Measurements from ENCODE around the gene CFAP70.

Gene CFAP70

DNA sequence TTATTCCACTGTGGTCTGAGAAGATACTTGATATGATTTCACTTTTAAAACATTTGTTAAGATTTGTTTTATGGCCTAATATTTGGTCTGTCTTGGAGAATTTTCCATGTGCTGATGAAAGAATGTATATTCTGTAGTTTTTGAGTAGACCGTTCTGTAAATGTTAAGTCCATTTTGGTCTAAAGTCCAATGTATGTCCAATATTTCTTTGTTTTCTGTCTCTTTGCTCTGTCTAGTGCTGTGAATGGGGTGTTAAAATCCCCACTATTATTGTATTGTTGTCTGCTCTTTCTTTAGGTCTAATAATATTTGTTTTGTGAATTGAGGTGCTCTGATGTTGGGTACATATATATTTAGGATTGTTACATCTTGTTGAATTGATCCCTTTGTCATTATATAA lies 142.9 kb downstream of the CFAP70 start:
- no peak for DNase-seq (ENCODE audit: low spot score)

DNA sequence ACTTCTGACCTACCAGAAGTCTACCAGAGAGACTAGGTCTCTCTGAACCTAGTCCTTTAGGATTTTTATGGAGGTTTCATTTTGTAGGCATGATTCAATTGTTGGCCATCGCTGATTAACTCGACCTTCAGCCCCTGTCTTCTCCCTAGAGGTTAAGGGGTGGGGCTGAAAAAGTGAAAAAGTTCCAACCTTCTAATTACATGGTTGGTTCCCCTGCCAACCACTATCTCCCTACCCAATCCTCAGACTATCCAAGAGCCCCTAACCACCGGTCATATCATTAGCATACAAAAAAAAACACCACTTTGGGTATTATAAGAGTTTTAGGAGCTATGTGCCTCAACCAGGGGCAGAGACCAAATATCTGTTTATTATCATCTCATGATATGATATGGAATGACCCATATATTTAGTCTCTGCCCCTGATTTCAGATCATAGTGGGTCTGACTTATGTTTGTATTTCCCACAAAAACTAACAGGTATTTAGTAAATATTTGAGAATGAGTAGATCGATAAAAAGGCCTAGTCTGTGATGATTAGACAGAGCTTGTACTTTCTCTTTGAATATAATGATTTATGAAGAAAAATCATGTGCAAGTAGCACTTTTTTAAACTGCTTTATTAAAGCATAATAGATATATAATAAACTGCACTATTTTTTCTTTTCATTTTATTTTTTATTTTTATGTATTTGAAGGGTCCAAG lies 147.4 kb downstream of the CFAP70 start:
- no peak for DNase-seq (ENCODE audit: low spot score)

DNA sequence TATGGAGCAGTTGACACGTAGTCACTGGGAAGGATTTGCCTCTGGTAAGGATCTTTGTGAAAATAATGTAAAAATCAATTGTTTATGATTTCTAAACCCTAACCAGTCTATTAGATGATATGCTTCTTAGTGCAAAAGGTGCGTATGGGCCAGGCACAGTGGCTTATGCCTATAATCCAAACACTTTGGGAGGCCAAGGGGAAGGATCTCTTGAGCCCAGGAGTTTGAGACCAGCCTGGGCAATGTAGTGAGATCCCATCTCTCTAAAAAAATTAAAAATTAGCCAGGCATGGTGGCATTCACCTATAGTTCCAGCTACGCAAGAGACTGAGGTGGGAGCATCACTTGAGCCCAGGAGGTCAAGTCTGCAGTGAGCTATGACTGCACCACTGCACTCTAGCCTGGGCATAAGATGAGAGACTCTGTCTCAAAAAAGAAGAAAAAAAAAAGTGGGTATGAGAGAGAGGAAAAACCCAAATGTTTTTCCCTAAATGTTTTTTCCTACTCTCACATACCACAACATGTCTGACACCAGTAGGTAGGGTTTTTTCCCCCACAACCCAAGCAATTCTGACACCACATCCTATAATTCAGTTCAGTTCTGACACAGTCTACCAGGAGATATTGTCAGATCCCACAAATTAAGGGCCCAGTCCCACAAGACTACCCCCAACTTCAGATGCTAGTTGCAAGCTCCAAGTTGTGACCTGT lies 148.1 kb downstream of the CFAP70 start:
- no peak for DNase-seq (ENCODE audit: low spot score)

GRCh38 chr10:73209705-73210104 lies 149.0 kb downstream of the CFAP70 start:
- DNase-seq (ENCODE audit: low spot score), result peak; percentile 54

DNA sequence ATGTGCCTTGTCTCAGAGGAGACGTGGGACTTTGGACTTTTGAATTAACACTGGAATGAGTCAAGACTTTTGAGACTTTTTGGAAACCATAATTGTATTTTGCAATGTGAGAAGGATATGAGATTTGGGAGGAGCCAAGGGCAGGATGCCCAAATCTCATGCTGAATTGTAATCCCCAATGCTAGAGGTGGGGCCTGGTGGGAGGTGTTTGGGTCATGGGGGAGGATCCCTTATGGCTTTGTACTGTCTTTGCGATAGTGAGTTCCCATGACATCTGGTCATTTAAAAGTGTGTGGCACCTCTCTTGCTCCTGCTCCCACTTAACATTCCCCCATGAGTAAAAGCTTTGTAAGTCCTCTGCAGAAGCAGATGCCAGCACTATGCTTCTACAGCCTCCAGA lies 150.8 kb downstream of the CFAP70 start:
- DNase-seq (ENCODE audit: low spot score), result no peak

DNA sequence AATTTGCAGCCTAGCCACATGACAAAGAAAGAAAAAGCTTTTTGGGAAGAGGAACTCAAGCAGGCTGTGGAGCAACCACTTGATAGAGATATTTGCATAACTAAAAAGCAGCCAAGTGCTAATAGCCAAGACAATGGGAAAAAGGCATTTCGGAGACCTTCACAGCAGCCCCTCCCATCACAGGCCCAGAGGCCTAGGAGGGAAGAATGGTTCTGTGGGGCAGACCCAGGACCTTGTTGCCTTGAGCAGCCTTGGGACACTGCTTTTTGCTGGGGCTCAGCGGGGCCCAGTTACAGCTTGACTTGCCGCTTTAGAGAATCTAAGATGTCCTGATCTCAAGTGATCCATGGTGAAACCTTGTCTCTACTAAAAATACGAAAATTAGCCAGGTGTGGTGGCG lies 152.3 kb downstream of the CFAP70 start:
- DNase-seq (ENCODE audit: low spot score), result no peak

GRCh38 chr10:73205890-73206289 lies 152.8 kb downstream of the CFAP70 start:
- DNase-seq (ENCODE audit: low spot score), result no peak

- no peak for DNase-seq (ENCODE audit: low spot score)
Observed at GRCh38 chr10:73205081-73205480, 153.6 kb downstream of the CFAP70 start.

All from AG20443 (cell line).